SK-N-SH treated with all-trans-retinoic acid at 6 μM for 48 hours (cell line): ENCODE results near the gene POP4.

Experiments
- BACH2 ChIP-seq: fragments of 250-450 bp; sonication (Bioruptor Pico); IDR thresholded peaks from 2 replicates; pipeline ENCODE4 v1.9.0; 2021; ENCODE audit warnings: mild to moderate bottlenecking, borderline replicate concordance
- ESRRG ChIP-seq: fragments of 250-450 bp; sonication (Bioruptor Pico); IDR thresholded peaks from 2 replicates; pipeline ENCODE4 v1.6.1; 2021; ENCODE audit warnings: mild to moderate bottlenecking
- OSR1 ChIP-seq: fragments of 250-450 bp; sonication (Bioruptor Pico); IDR thresholded peaks from 2 replicates; pipeline ENCODE4 v1.8.0; 2022; ENCODE audit warnings: moderate library complexity, mild to moderate bottlenecking, inconsistent platforms
- PATZ1 ChIP-seq: fragments of 250-450 bp; sonication (Bioruptor Pico); IDR thresholded peaks from 2 replicates; pipeline ENCODE4 v1.8.0; 2020; ENCODE audit warnings: mild to moderate bottlenecking, moderate library complexity, borderline replicate concordance
- ZFP3 ChIP-seq: fragments of 250-450 bp; sonication (Bioruptor Pico); IDR thresholded peaks from 2 replicates; pipeline ENCODE4 v1.5.0; 2020; ENCODE audit warnings: mild to moderate bottlenecking, moderate library complexity
- TF ChIP-seq, protein P1 (sequence below): fragments of 250-450 bp; sonication (Bioruptor Pico); IDR thresholded peaks from 2 replicates; pipeline ENCODE4 v1.8.0; 2021; ENCODE audit warnings: low read depth, mild to moderate bottlenecking, moderate library complexity, borderline replicate concordance

DNA sequence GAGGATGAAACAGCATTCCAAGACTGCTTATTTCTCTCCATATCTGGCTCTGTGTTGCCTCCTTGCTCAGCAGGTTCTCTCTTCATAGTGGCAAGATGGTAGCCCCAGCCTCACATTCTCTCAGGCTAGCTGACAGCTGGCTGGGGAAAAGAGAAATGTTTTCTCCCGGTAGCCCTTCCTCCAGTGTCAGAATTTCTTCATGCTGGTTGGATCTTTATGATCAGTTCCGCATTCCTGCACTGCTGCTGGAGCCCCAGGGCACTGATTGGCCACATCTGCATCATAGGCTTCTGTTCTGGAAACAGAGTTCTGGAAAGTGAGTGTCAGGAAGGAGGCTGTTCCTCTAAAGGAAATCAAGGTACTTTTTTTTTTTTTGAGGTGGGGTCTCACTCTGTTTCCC is 24.6 kb downstream of the POP4 start:
- TF ChIP-seq PATZ1 (CRISPR knock-in tag) (no peak), BACH2 (CRISPR knock-in tag) (no peak), OSR1 (CRISPR knock-in tag) (no peak), ZFP3 (CRISPR knock-in tag) (no peak), ESRRG (CRISPR knock-in tag) (no peak)
- TF ChIP-seq, protein P1, sequence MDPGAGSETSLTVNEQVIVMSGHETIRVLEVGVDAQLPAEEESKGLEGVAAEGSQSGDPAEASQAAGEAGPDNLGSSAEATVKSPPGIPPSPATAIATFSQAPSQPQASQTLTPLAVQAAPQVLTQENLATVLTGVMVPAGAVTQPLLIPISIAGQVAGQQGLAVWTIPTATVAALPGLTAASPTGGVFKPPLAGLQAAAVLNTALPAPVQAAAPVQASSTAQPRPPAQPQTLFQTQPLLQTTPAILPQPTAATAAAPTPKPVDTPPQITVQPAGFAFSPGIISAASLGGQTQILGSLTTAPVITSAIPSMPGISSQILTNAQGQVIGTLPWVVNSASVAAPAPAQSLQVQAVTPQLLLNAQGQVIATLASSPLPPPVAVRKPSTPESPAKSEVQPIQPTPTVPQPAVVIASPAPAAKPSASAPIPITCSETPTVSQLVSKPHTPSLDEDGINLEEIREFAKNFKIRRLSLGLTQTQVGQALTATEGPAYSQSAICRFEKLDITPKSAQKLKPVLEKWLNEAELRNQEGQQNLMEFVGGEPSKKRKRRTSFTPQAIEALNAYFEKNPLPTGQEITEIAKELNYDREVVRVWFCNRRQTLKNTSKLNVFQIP (CRISPR knock-in tag) = no peak
